ENCODE results near the gene CSNK1G1.

- TF ChIP-seq HDAC2 (IDR thresholded peaks at IDR 0.05; ENCODE audit: borderline replicate concordance in 1 of 2, low read depth in 2 of 2, low read length in 2 of 2) (no peak), CTCF (IDR thresholded peaks at IDR 0.05; ENCODE audit: control extremely low read depth in 1 of 3, insufficient read depth in 1 of 3, low read depth in 1 of 3, low read length in 3 of 3) (no peak), KDM1A (IDR thresholded peaks at IDR 0.05; ENCODE audit: borderline replicate concordance, low read length) (no peak), JUND (IDR thresholded peaks at IDR 0.05; ENCODE audit: low read length) (no peak), ZNF274 (IDR thresholded peaks at IDR 0.05; ENCODE audit: borderline replicate concordance, extremely low read depth, low read length) (no peak), SRF (IDR thresholded peaks at IDR 0.05; ENCODE audit: low read depth, low read length) (no peak), CEBPB (IDR thresholded peaks at IDR 0.05; ENCODE audit: low read depth, low read length) (no peak), TCF12 (IDR thresholded peaks at IDR 0.05; ENCODE audit: low read depth, low read length) (no peak)
- TF ChIP-seq, protein P1, sequence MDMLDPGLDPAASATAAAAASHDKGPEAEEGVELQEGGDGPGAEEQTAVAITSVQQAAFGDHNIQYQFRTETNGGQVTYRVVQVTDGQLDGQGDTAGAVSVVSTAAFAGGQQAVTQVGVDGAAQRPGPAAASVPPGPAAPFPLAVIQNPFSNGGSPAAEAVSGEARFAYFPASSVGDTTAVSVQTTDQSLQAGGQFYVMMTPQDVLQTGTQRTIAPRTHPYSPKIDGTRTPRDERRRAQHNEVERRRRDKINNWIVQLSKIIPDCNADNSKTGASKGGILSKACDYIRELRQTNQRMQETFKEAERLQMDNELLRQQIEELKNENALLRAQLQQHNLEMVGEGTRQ (IDR thresholded peaks at IDR 0.05; ENCODE audit: low read length) = no peak
- TF ChIP-seq, protein P2, sequence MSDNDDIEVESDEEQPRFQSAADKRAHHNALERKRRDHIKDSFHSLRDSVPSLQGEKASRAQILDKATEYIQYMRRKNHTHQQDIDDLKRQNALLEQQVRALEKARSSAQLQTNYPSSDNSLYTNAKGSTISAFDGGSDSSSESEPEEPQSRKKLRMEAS (IDR thresholded peaks at IDR 0.05) = no peak
Observed at GRCh38 chr15:64182859-64183370, 173.1 kb downstream of the CSNK1G1 start.
